Muscle layer of duodenum (tissue), 2 donors: ENCODE measurements around the gene SCN3B.

Source experiments
- H3K27ac ChIP-seq: one replicate; pipeline ENCODE4 v1.7.0; 2013; ENCODE audit warnings: mild to moderate bottlenecking, low read length
- H3K27me3 ChIP-seq: one replicate; pipeline ENCODE4 v1.7.0; 2013; ENCODE audit warnings: low read depth, mild to moderate bottlenecking, control low read depth, low read length
- H3K36me3 ChIP-seq, 2 donors: one replicate each; pipeline ENCODE4 v1.7.0; 2013; ENCODE audit warnings: low read length in 2 of 2, control low read depth in 1 of 2, mild to moderate bottlenecking in 1 of 2; ENCODE audit not compliant: insufficient read depth in 2 of 2, control insufficient read depth in 1 of 2
- H3K4me1 ChIP-seq, 2 donors: one replicate each; pipeline ENCODE4 v1.7.0; 2013; ENCODE audit warnings: low read length in 2 of 2, mild to moderate bottlenecking in 2 of 2, control low read depth in 1 of 2, moderate library complexity in 1 of 2; ENCODE audit not compliant: insufficient read depth in 2 of 2, control insufficient read depth in 1 of 2
- H3K4me3 ChIP-seq, 2 donors: one replicate each; pipeline ENCODE4 v1.7.0; 2013; ENCODE audit warnings: low read length in 2 of 2, low read depth in 1 of 2, mild to moderate bottlenecking in 1 of 2
- H3K9me3 ChIP-seq, 2 donors: one replicate each; pipeline ENCODE4 v1.7.0; 2013; ENCODE audit warnings: low read length in 2 of 2, control low read depth in 1 of 2, mild to moderate bottlenecking in 1 of 2; ENCODE audit not compliant: control insufficient read depth in 1 of 2
- donor health status: healthy.

The SCN3B gene

GRCh38 chr11:123624974-123625373 is 29.4 kb downstream of the SCN3B start:
- no peak overlapping the region for H3K4me3 ChIP-seq
- H3K4me1 ChIP-seq, result no peaks in the 10 kb centered on the region
- no peaks in the 10 kb centered on the region for H3K9me3 ChIP-seq
- peaks cover 0 to 10% of the 10 kb centered on the region in 2 donors for H3K36me3 ChIP-seq
- no peak overlapping the region for H3K27ac ChIP-seq
- no peaks in the 10 kb centered on the region for H3K27me3 ChIP-seq

- Histone ChIP-seq H3K4me3 (no peak overlapping the region), H3K4me1 (no peaks in the 10 kb centered on the region), H3K27me3 (no peaks in the 10 kb centered on the region), H3K36me3 (peaks cover 12 to 19% of the 10 kb centered on the region in 2 donors), H3K27ac (no peak overlapping the region), H3K9me3 (no peaks in the 10 kb centered on the region)
These were observed 31.8 kb downstream of the SCN3B start for GRCh38 chr11:123622576-123622975.

GRCh38 chr11:123616505-123617198 is 37.8 kb downstream of the SCN3B start:
- H3K27ac ChIP-seq, result no peak overlapping the region

GRCh38 chr11:123611698-123612097 is 42.7 kb downstream of the SCN3B start:
- H3K9me3 ChIP-seq, result no peaks in the 10 kb centered on the region
- peaks cover 11 to 41% of the 10 kb centered on the region in 2 donors for H3K36me3 ChIP-seq
- no peaks in the 10 kb centered on the region for H3K27me3 ChIP-seq
- H3K4me1 ChIP-seq, result peaks cover 0 to 6% of the 10 kb centered on the region in 2 donors
- H3K4me3 ChIP-seq, result no peak overlapping the region
- H3K27ac ChIP-seq, result no peak overlapping the region

More at GRCh38 chr11:123616505-123617198, 37.8 kb downstream of the SCN3B start:
- no peaks in the 10 kb centered on the region for H3K27me3 ChIP-seq
- peaks cover 0 to 6% of the 10 kb centered on the region in 2 donors for H3K4me1 ChIP-seq
- H3K9me3 ChIP-seq, result no peaks in the 10 kb centered on the region
- no peak overlapping the region for H3K4me3 ChIP-seq
- H3K36me3 ChIP-seq, result peaks cover 12 to 23% of the 10 kb centered on the region in 2 donors

- H3K27me3 ChIP-seq, result no peaks in the 10 kb centered on the region
- no peaks in the 10 kb centered on the region for H3K9me3 ChIP-seq
- no peaks in the 10 kb centered on the region for H3K4me1 ChIP-seq
- peaks cover 16 to 43% of the 10 kb centered on the region in 2 donors for H3K36me3 ChIP-seq
- H3K4me3 ChIP-seq, result no peak overlapping the region
- H3K27ac ChIP-seq, result no peak overlapping the region
These were observed 45.5 kb downstream of the SCN3B start for GRCh38 chr11:123608945-123609344.

- H3K27me3 ChIP-seq, result no peaks in the 10 kb centered on the region
- no peaks in the 10 kb centered on the region for H3K4me1 ChIP-seq
- peaks cover 22 to 41% of the 10 kb centered on the region in 2 donors for H3K36me3 ChIP-seq
- H3K27ac ChIP-seq, result no peak overlapping the region
- H3K9me3 ChIP-seq, result no peaks in the 10 kb centered on the region
- no peak overlapping the region for H3K4me3 ChIP-seq
These were observed 46.1 kb downstream of the SCN3B start for GRCh38 chr11:123608371-123608770.

- peaks cover 24 to 37% of the 10 kb centered on the region in 2 donors for H3K36me3 ChIP-seq
- H3K27ac ChIP-seq, result no peak overlapping the region
- no peaks in the 10 kb centered on the region for H3K27me3 ChIP-seq
- H3K9me3 ChIP-seq, result no peaks in the 10 kb centered on the region
- no peak overlapping the region for H3K4me3 ChIP-seq
- H3K4me1 ChIP-seq, result no peaks in the 10 kb centered on the region
These were observed 46.6 kb downstream of the SCN3B start for GRCh38 chr11:123607781-123608180.

GRCh38 chr11:123603666-123604065 is 50.8 kb downstream of the SCN3B start:
- Histone ChIP-seq H3K4me3 (no peak overlapping the region), H3K4me1 (no peaks in the 10 kb centered on the region), H3K27me3 (no peaks in the 10 kb centered on the region), H3K27ac (no peak overlapping the region), H3K36me3 (peaks cover 19 to 34% of the 10 kb centered on the region in 2 donors), H3K9me3 (no peaks in the 10 kb centered on the region)

GRCh38 chr11:123601743-123602142 is 52.7 kb downstream of the SCN3B start:
- no peak overlapping the region for H3K4me3 ChIP-seq
- no peaks in the 10 kb centered on the region for H3K4me1 ChIP-seq
- peaks cover 5 to 31% of the 10 kb centered on the region in 2 donors for H3K36me3 ChIP-seq
- H3K27ac ChIP-seq, result no peak overlapping the region
- H3K27me3 ChIP-seq, result no peaks in the 10 kb centered on the region
- H3K9me3 ChIP-seq, result no peaks in the 10 kb centered on the region

- no peak overlapping the region for H3K4me3 ChIP-seq
- H3K4me1 ChIP-seq, result no peaks in the 10 kb centered on the region
- no peak overlapping the region for H3K27ac ChIP-seq
- H3K36me3 ChIP-seq, result peaks cover 0 to 31% of the 10 kb centered on the region in 2 donors
- H3K9me3 ChIP-seq, result no peaks in the 10 kb centered on the region
- H3K27me3 ChIP-seq, result no peaks in the 10 kb centered on the region
These were observed 53.3 kb downstream of the SCN3B start for GRCh38 chr11:123601136-123601535.

- Histone ChIP-seq H3K4me3 (no peak overlapping the region), H3K27ac (no peak overlapping the region), H3K4me1 (no peaks in the 10 kb centered on the region), H3K36me3 (peaks cover 6 to 18% of the 10 kb centered on the region in 2 donors), H3K9me3 (no peaks in the 10 kb centered on the region), H3K27me3 (no peaks in the 10 kb centered on the region)
These were observed 56.6 kb downstream of the SCN3B start for GRCh38 chr11:123597859-123598258.

GRCh38 chr11:123594921-123595320 is 59.5 kb downstream of the SCN3B start:
- Histone ChIP-seq H3K27me3 (no peaks in the 10 kb centered on the region), H3K9me3 (no peaks in the 10 kb centered on the region), H3K4me3 (no peak overlapping the region), H3K4me1 (peaks cover 2 to 10% of the 10 kb centered on the region in 2 donors), H3K27ac (no peak overlapping the region), H3K36me3 (peaks cover 6 to 11% of the 10 kb centered on the region in 2 donors)
